ENCODE measurements around the gene FAM193A.
"Not testable (repeated sequence)": the region's sequence is repeated elsewhere in the genome, so short reads cannot be mapped to it uniquely, and the experiment has no call there.

FAM193A gene

DNA sequence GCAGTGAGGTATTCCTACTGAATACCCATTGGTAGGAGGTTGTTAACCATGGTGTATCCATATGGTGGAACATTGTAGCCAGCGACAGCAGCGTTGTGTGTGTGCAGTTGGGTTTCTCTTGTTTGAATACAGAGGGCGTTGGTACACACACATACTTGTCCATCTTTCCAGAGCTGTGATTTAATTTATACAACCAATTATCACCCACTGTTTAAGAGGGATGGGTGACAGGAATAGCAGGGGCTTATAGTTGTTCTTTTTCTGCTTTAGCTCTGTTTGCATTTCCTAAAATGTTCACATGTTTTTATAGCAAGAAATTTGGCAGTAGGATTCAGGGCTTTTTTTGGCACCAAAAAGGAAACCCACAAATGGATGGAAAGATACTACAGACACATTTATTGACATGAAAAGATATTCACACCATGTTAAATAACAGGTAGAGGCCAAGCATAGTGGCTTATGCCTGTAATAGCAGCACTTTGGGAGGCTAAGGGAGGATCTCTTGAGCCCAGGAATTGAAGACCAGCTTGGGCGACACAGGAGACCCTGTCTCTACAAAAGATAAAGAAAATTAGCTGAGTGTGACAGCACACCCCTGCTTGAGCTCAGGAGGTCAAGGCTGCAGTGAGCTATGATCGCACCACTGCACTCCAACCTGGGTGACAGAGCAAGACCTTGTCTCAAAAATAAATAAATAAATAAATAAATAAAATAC is 159.1 kb downstream of the FAM193A start:
- no peak for DNase-seq

DNA sequence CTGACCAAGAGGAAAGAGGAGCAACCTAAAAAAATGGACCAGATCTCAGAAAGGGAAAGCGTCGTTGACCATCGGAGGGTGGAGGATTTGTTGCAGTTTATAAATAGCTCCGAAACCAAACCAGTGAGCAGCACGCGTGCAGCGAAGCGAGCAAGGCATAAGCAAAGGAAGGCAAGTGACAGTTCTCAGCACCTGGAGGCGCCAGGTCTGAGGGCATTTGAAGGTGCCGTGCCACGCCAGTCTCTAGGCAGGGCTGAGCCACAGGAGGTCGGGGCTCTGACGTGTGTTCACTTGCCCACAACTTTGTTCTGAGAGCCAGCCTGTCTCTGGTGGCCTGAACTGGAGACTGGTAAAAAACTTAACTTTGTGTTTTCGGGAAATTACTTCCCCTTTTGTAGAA is 160.0 kb downstream of the FAM193A start:
- no peak for DNase-seq

DNA sequence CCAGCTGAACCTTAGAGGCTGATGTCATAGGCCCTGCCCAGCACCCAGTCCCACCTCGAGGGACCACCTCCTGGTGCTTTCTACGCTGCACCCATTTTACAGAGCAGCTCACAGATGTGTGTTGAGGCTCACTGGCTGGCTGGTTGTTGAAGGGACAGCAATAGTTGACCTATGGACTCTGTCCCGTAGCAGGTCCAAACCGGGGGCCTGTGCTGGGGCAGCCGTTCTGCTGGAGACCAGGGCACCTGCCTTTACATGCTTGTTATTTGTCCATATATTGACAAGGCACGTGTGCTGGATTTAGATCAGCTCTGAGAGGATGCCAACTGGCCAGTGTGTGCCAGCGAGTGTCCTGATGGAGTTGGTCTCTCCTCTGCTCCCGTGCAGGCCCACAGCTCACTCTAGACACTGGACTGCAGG is 161.6 kb downstream of the FAM193A start:
- no peak for DNase-seq

DNA sequence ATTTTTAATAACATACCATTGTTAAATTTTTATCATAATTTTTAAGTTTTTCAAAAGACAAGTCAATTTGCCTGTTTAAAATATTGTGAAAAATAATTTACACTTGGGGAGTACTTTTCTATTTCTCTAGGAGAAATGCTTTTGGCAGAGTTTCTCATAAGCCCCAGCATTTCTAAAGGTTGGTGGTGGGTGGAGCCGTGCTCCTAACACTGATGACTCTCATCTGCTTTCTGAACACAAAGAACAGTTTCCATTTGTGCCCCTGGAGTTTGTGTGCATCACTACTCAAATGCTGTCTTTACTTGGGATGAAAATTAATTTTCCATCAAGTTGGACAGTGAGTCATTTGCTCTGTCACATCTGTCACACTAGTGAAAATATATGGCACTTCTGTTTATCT is 162.1 kb downstream of the FAM193A start:
- DNase-seq: no peak

DNA sequence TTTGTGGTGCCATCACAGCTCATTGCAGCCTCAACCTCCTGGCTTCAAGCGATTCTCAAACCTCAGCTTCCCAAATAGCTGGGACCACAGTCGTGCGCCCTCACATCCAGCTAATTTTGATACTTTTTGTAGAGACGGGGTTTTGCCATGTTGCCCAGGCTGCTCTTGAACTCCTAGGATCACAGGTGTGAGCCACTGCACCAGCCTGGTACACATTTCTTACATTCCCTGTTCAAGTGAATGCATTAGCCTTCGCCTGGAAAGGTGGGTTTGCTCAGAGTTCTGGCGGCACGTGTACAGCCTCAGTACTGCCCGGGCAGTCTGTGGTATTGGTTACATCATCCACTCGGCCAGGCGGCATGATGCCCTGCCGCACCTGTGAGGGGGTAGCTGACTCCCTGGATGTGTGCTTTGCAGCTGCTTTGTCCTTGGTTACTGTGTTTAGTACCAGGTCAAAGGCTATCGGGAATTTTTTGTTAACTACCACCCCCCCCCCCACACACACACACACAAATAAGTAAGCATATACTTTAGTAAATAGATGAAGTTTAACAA is 162.6 kb downstream of the FAM193A start:
- DNase-seq: no peak

DNA sequence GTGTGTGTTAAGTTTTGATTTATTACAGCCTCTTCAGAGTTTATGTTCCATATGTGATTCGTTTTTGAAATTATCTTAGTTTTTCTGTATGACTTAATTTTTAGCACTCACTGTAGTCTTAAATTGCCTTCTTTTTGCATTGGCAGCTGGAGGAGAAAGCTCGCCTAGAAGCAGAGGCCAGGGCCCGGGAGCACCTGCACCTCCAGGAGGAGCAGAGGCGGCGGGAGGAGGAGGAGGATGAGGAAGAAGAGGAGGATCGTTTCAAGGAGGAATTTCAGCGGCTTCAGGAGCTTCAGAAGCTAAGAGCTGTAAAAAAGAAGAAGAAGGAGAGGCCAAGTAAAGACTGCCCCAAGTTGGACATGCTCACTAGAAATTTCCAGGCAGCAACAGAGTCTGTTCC is 163.1 kb downstream of the FAM193A start:
- DNase-seq: no peak

DNA sequence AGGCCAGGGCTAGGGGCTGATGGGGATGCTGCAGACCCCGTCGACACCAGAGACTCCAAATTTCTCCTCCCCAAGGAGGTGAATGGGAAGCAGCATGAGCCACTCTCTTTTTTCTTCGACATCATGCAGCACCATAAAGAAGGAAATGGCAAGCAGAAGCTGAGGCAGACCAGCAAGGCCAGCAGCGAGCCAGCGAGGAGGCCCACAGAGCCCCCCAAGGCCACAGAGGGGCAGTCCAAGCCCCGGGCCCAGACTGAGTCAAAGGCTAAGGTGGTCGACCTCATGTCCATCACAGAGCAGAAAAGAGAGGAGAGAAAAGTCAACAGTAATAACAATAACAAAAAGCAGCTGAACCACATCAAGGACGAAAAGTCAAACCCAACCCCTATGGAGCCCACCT is 163.6 kb downstream of the FAM193A start:
- DNase-seq: no peak

DNA sequence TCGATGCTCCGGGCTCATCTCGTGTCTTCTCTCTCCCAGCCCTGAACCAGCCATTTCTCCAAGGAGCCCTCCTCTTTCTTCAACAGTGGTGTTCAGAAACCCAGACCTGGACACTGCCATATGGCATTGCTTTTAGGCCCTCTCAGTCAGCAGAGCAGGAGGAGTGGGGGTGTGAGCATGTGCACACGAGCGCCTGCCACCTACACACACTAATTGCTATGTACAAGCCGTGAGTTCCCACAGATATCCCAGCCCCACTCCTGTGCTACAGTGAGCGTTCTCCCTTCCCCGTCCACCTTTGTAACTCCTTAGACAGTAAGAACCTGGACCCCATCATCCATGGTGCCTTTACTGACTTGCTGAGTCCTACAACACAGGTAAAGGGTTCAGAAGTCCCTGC is 165.9 kb downstream of the FAM193A start:
- no peak for DNase-seq

DNA sequence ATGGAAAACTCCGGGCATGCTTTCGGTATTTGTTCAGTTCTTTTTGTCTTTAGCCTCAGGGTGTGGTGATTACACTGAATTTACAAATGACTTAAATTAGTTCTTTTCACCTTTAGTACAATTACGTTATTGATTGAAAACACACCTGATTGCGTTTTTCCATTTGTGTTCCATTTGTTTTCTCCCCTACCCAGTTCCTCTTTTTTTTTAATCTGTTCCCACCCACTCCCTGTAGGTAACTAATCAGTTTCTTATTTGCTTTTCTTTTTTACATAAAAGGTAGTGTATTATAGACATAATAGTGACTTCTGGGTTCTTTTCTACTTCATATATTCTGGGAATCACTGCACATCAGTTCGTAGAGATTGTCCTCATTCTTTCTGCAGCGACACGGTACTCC is 166.3 kb downstream of the FAM193A start:
- DNase-seq: no peak

DNA sequence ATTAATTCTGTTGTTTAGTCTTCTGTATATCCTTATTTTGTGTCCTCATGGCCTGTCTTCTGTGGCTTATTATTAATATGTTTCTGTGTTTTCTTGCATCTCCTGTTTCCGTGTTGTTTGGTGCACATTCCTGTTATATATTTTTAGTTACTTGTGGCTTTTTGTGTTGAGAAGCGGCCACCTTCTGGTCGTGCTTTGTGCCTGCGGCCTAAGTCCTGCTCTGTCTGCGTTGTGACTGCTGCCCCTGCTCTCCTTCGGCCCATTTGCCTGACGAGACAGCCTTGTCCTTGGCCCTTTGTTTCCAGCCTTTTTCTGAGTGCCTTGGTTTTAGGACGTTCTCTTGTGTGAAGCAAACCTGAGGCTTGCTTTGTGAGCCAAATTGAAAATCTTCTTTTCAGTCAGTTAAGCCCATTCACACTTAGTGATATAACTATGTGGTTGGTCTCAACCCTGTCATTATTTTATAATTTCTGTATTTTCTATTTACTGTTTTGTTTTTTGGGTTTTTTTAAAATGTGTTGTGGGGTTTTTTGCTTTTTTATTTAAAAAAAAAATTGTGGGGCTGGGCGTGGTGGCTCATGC is 175.9 kb downstream of the FAM193A start:
- no peak for DNase-seq

DNA sequence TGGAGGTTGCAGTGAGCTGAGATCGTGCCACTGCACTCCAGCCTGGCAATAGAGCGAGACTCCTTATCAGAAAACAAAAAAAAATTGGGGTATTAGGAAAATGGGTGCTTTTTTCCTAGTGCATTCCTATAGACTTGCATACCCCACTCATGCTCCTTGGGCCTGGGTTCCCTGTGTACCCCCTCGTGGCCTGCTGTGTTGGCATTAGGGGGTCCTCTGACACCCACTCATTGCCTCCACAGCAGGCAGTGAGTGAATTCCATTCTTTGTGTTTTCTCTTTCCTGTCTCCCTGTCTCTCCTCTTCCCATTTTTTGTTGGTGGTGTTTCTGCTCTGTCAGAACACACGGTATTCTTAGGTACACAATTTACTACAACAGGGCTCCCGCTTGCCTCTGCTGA is 176.9 kb downstream of the FAM193A start:
- no peak for DNase-seq

DNA sequence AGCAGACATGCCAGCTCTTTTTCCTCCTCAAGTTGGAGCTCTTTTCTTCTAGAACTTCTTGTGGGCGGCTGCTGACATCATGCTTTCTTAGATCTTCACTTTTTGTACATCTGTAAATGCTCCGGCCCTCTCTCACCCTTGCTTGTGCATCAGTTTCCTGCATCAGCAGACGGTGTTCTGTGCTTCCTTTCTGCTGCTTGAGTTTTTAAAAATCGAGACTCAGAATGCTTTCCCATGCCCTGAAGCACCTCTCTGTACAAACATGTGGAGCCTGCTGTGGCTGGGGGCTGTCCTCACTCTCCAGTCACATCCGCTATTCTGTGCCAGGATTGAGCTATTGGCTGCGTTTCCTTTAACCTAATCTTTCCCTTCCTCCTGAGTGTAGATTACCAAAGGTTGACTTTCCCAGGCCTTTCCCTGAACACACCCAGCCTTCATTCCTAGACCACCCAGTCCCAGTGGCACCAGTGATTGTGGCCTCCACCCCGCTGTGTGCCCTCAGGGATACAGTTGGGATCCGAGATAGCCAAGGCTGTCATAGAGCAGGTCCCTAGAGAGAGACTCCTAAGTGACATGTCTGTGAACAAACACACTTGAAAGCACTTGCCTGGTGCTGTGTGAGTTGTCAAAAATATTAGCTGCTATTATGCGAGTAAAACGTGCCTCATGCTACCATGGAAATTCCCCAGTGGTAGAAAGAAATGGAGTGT is 177.8 kb downstream of the FAM193A start:
- DNase-seq: peak; percentile 41

DNA sequence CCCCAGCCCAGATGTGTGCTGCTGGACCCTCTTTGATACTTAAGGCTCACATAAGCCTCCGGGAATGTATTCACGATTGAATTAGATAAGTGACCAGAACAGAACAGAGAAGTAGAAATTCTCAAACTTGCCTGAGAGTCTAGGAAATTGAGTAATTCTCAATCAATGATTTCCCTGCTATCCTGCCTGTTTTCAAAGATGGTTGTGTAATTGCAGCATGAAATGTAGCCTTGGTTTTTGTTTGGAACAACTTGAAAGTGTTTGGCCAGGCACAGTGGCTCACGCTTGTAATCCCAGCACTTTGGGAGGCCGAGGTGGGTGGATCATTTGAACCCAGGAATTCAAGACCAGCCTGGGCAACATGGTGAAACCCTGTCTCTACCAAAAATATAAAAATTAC is 178.5 kb downstream of the FAM193A start:
- DNase-seq: no peak

DNA sequence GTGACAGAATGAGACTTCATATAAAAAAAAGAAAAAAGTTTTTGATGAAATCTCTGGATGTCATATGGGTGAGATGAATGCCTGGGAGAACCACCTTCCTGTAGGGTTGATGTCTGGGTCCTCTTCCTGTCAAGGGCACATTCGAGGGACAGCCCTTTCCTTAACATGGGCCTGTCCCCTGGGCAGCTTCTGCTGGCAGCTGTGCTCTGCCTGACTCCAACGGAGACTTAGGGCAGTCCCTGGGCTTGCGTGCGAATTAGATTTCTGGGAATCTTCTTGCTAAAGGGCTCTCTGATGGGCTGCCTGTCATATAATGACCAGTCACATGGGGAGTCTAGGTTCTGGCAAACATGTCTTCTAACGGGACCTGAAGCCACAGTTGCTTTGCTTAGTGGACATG is 179.0 kb downstream of the FAM193A start:
- DNase-seq: no peak

DNA sequence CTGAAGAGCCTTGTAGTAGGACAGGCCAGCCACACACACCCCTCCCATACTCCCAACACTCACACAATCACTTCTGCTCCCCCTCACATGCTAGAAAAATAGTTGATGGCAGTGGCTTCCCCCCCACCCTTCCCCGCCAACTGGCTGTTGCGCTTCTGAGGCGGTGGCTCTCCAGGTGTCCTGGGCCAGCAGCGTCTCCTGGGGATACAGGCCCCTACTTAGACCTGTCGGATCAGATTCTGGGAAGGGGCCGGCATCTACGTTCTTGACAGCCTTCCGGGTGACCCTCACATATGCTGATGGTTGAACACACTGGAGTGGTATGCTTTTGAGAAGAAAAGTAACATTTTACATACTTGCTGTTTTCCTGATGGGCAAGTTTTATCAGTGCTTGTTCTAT is 179.8 kb downstream of the FAM193A start:
- DNase-seq: no peak

DNA sequence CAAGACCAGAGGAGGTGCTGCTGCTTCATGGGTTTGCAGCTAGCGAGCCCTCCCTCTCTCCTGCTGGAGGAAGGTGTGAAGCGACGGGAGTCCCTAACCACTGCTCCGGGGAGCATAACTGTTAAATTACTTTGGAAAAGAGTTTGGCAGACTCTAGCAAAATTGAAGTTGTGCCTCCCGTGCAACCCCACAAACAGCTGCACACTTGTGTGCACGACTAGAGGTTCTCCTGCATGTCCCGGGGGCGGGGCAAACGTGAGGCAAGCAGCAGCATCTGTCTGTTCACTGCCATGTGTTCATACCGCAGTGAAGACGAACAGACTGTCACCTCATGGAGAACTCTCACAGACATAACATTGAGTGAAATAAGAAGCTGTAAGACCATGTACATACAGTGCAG is 185.1 kb downstream of the FAM193A start:
- DNase-seq: no peak

DNA sequence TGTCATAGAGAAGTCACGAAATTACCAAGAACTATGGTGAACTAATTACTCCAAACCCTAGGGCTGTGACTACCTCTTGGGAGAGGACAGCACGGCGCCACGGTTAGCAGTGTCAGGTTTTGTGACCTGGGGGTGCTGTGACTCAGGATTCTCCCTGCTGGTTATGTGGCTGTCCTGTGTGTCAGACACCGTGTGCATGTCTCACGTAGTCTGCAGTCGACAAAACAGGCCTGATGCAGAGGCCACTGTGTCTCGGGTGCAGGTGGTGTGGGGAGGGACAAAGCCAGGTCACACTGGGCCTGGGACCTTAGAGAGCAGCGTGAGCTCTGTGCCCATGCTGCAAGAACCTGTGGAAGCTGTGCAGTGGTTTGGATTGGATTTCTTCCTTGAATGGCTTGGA is 185.6 kb downstream of the FAM193A start:
- DNase-seq: no peak

DNA sequence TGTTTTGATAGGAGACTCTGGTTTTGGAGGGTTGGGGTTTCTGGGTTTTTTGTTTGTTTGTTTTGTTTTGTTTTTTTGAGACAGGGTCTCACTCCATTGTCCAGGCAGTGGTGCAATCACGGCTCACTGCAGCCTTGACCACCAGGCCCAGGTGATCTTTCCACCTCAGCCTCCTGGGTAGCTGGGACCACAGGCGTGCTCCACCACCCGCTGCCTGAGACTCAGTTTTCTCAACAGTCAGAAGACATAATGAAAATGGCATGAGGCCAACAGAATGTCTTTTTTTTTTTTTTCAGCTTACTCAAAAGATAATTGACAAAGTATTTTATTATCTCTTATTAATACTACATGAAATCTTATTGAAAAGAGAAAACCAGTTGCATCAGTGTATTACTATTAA is 187.3 kb downstream of the FAM193A start:
- DNase-seq: no peak

DNA sequence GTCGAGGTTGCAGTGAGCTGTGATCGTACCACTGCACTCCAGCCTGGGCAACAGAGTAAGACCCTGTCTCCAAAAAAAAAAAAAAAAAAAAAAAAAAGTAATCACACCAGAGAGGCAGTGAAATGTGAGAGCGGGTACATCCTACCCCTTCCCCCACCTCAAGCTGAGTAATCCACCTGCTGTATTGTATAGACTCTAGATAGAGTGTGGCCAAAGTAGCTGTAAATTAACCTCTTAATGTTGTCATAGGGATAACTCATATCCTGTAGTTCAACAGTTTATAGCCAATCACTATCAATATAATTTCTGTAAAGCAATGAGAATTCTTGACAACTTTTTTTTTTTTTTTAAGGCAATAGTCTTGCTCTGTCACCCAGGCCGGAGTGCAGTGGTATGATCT is 188.9 kb downstream of the FAM193A start:
- no peak for DNase-seq

DNA sequence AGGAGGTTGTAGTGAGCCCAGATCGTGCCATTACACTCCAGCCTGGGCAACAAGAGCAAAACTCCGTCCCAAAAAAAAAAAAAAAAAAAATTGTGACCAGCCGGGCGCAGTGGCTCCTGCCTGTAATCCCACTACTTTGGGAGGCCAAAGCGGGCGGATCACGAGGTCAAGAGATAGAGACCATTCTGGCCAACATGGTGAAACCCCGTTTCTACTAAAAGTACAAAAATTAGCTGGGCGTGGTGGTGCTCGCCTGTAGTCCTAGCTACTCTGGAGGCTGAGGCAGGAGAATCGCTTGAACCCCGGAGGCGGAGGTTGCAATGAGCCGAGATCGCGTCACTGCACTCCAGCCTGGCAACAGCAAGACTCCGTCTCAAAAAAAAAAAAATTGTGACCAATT is 190.4 kb downstream of the FAM193A start:
- DNase-seq: not testable (repeated sequence)

DNA sequence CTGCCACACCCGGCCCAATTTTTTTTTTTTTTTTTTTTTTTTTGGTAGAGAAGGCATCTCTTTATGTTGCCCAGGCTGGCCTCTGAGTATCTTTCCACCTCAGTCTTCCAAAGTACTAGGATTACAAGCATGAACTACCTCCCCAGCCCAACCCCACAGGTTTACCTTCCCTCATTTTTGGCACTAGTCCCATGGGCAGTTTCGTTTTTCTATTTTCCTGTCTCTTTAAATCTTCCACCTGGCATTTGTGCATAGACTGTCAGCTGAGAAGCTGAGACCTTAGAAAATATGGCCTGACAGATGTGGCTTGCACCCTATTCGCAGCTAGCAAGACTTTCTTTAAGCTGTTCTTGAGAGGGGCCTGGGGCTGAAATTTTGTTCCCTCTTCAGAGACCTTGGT is 191.8 kb downstream of the FAM193A start:
- DNase-seq: no peak

DNA sequence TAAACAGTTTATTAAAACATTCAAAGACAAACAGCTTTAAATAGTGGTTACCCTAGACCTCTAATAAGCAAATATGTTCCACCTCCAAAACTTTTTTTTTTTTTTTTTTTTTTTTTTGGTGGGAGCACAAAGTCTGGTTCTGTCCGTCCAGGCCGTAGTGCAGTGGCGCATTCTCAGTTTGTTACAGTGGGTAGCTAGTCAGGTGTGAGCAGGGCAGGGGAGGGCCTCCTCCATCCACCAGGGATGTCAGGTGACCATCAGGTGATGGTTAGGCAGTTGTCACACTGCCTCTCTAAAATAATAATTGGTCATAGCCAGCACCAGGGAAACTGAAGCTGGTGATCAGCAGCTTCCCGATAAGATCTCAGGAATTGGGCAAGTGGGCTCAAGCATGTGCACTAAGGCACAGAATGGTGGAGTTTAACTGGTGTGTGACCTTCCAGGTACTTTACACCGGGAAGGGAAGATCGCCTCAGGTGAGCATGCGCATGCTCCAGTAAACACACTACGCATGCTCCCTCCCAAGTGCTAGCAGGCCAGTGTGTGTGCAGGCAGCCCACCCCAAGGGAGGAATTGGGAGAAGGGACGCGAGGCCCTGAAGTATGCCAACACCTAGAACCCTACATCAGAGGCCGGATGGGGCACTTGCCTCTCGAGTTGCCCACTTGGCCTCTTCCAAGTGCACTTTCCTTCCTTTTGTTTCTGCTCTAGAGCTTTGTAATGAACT is 192.5 kb downstream of the FAM193A start:
- DNase-seq: no peak

DNA sequence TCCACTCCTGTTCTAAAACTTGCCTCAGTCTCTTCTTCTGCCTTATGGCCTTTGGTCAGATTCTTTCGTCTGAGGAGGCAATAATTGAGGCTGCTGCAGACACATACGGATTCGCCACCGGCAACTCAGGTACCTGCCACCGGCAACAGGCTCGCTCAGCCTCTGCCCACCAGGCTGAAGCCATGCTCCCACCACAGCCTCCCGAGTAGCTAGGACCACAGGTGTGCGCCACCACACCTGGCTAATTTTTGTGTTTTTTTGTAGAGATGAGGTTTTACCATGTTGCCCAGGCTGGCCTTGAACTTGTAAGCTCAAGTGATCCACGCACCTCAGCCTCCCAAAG is 193.1 kb downstream of the FAM193A start:
- no peak for DNase-seq

DNA sequence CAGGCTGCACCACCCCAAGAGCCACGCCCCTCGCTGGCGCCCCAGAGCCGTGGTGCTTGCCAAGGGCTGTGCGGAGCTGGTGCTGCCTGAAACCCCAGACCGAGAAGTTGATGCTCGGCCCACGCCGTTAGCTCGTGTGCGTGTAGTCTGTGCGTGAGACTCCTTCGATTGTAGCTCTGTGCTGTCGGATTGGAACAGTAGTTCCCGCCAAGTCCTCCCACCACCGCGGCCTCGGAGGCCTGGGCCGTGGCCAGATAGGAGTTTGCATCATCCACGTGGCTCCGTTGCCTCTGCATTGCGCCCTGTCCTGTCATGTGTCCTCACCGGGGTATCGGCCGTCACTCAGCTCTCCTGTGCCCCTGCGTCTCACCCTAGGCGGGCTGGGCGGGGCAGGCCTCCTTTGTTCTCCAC is 195.5 kb downstream of the FAM193A start:
- no peak for DNase-seq

Measured in CD4-positive, alpha-beta T cell treated with Interleukin-10 for 1 hour (primary cell).